K562 (cell line): ENCODE measurements around the gene TAF11. TPM values are rescaled to one million over a fixed set of nuclear protein-coding genes. Genes with fewer than 3 reads are reported as not detected.

Experiments
- CXXC5 ChIP-seq: fragments of 250-450 bp; sonication (Bioruptor Pico); IDR thresholded peaks from 2 replicates; pipeline ENCODE4 v1.8.0; 2022; ENCODE audit warnings: inconsistent platforms, mild to moderate bottlenecking, moderate library complexity
- ELF4 ChIP-seq: fragments of 450-650 bp; formaldehyde crosslinking; IDR thresholded peaks from 2 replicates; pipeline ENCODE4 v1.4.0; 2022; ENCODE audit warnings: missing genetic modification characterization
- ERF ChIP-seq: fragments of 450-650 bp; formaldehyde crosslinking; IDR thresholded peaks from 2 replicates; pipeline ENCODE4 v1.4.0; 2020; ENCODE audit warnings: mild to moderate bottlenecking, mixed read lengths
- HMGXB4 ChIP-seq: sonication (generic); formaldehyde crosslinking; IDR thresholded peaks from 2 replicates; pipeline ENCODE4 v1.8.1; 2023; ENCODE audit warnings: mild to moderate bottlenecking, missing genetic modification reagents
- KHSRP ChIP-seq: fragments of 450-650 bp; IDR thresholded peaks from 2 replicates; pipeline ENCODE4 v1.6.1; 2017
- MAFF ChIP-seq: IDR thresholded peaks from 2 replicates; pipeline ENCODE4 v1.6.1; 2012; ENCODE audit warnings: low read length, improper control_type of control experiment
- MXI1 ChIP-seq: IDR thresholded peaks from 2 replicates; pipeline ENCODE4 v1.6.1; 2011; ENCODE audit warnings: low read depth, mild to moderate bottlenecking, improper control_type of control experiment, low read length
- NCOR1 ChIP-seq: fragments of 450-650 bp; IDR thresholded peaks from 2 replicates; pipeline ENCODE4 v1.6.1; 2016; ENCODE audit warnings: mild to moderate bottlenecking, moderate library complexity
- POLR2AphosphoS2 ChIP-seq: IDR thresholded peaks from 2 replicates; pipeline ENCODE4 v1.6.1; 2012; ENCODE audit warnings: low read length, improper control_type of control experiment
- POLR2H ChIP-seq: IDR thresholded peaks from 2 replicates; pipeline ENCODE4 v1.6.1; 2016; ENCODE audit warnings: missing genetic modification characterization, low read depth, mild to moderate bottlenecking, control low read depth, missing compliant biosample characterization, moderate library complexity
- RAD51 ChIP-seq: fragments of 450-650 bp; IDR thresholded peaks from 2 replicates; pipeline ENCODE4 v1.7.1; 2016; ENCODE audit warnings: low read depth, mild to moderate bottlenecking, borderline replicate concordance
- RBM25 ChIP-seq: fragments of 200-400 bp; formaldehyde crosslinking; IDR thresholded peaks from 2 replicates; pipeline ENCODE4 v1.6.1; 2018; ENCODE audit warnings: low read length, low read depth, moderate library complexity; ENCODE audit not compliant: severe bottlenecking
- SP1 ChIP-seq: sonication (generic); formaldehyde crosslinking; IDR thresholded peaks from 2 replicates; pipeline ENCODE4 v1.8.1; 2022; ENCODE audit warnings: mild to moderate bottlenecking, missing genetic modification reagents
- SRSF1 ChIP-seq: fragments of 200-400 bp; formaldehyde crosslinking; IDR thresholded peaks from 2 replicates; pipeline ENCODE4 v1.6.1; 2017; ENCODE audit warnings: mild to moderate bottlenecking, low read depth, low read length, moderate library complexity
- TAF7 ChIP-seq: fragments of 450-650 bp; IDR thresholded peaks from 2 replicates; pipeline ENCODE4 v1.6.1; 2016; ENCODE audit warnings: missing genetic modification characterization, missing compliant biosample characterization
- U2AF1 ChIP-seq: fragments of 200-400 bp; formaldehyde crosslinking; optimal IDR thresholded peaks from 2 replicates; pipeline ENCODE3; 2017; ENCODE audit warnings: mild to moderate bottlenecking, low read depth, low read length, moderate library complexity
- ZBTB9 ChIP-seq: fragments of 450-650 bp; formaldehyde crosslinking; IDR thresholded peaks from 2 replicates; pipeline ENCODE4 v1.4.0; 2020; ENCODE audit warnings: mild to moderate bottlenecking, moderate library complexity
- ZNF583 ChIP-seq: fragments of 250-450 bp; sonication (Bioruptor Pico); IDR thresholded peaks from 2 replicates; pipeline ENCODE4 v1.4.0; 2020
- ZZZ3 ChIP-seq: fragments of 450-650 bp; IDR thresholded peaks from 2 replicates; pipeline ENCODE4 v1.6.1; 2016; ENCODE audit warnings: antibody characterized with exemption, mild to moderate bottlenecking, moderate library complexity
- polyA plus RNA-seq, 8 experiments: library from polyadenylated mRNA; depleted of rRNA in 4 of 8; stranded (reverse) in 5 of 8; unstranded in 3 of 8; fragments of >200 nt; fragmentation: Nextera tagmentation in 2 of 8; fragmentation: Illumina TruSeq in 1 of 8; extraction: Ambion mirVana in 2 of 8; extraction: Trizol in 1 of 8; gene quantifications; 2 replicates each; pipeline versions ENCODE4 v1.2.1 to v1.2.3, GENCODE V29; 2011 to 2014; ENCODE audit warnings: inconsistent platforms in 1 of 8, missing spikeins in 1 of 8
- total RNA-seq, 7 experiments: library from RNA; depleted of rRNA in 6 of 7; stranded (reverse); fragments of >200 nt in 6 of 7; fragmentation: Illumina TruSeq in 2 of 7; extraction: Trizol in 2 of 7; gene quantifications; 2 replicates each; pipeline versions ENCODE4 v1.2.1 to v1.2.3, GENCODE V29; 2011 to 2021; ENCODE audit warnings: low replicate concordance in 1 of 7

TAF11 gene
- total and polyA plus RNA-seq, 9 of the 15 experiments (the other 6 are each of a cell fraction or from before 2014, with no cell fraction given): 40.9 to 91.9 (median 71.9) TPM

GRCh38 chr6:34839666-34840352 lies 48.0 kb downstream of the TAF11 start (continued):
- TF ChIP-seq TAF7 (tag) (no peak), RBM25 (no peak), NCOR1 (peak; percentile 22; the same call in 1 of the 2 replicates), KHSRP (no peak), HMGXB4 (CRISPR knock-in tag) (no peak), MXI1 (no peak), ZBTB9 (CRISPR knock-in tag) (no peak), ELF4 (CRISPR knock-in tag) (no peak), ZZZ3 (no peak), POLR2H (tag) (no peak), SP1 (CRISPR knock-in tag) (no peak), MAFF (peak; percentile 95), CXXC5 (CRISPR knock-in tag) (peak; percentile 43; the same call in 1 of the 2 replicates), ERF (CRISPR knock-in tag) (no peak), ZNF583 (CRISPR knock-in tag) (no peak), POLR2AphosphoS2 (no peak), RAD51 (no peak), SRSF1 (no peak), U2AF1 (no peak)
- TF ChIP-seq, all 486 proteins: peak for 29
